MG63 (cell line): ENCODE data around the gene MNT. TPM values are rescaled to one million over a fixed set of nuclear protein-coding genes. Genes with fewer than 3 reads are reported as not detected.
A peak's percentile ranks its signal among the peaks of the same experiment; 100 is the strongest.
"Not testable (repeated sequence)": the region's sequence is repeated elsewhere in the genome, so short reads cannot be mapped to it uniquely, and the experiment has no call there.

ENCODE experiments used
- DNase-seq: peaks from one replicate; pipeline ENCODE4 v3.0.0-alpha.2; 2020
- H3K27me3 ChIP-seq: fragments of 250-450 bp; sonication (Bioruptor Pico); 2 replicates; pipeline ENCODE4 v1.5.1; 2020; ENCODE audit warnings: mild to moderate bottlenecking, moderate library complexity
- H3K36me3 ChIP-seq: fragments of 250-450 bp; sonication (Bioruptor Pico); 2 replicates; pipeline ENCODE4 v1.5.1; 2020; ENCODE audit warnings: mild to moderate bottlenecking, moderate library complexity
- H3K4me3 ChIP-seq: fragments of 250-450 bp; sonication (Bioruptor Pico); 2 replicates; pipeline ENCODE4 v1.5.1; 2020; ENCODE audit warnings: mild to moderate bottlenecking, moderate library complexity
- H3K9me3 ChIP-seq: fragments of 250-450 bp; sonication (Bioruptor Pico); 2 replicates; pipeline ENCODE4 v1.5.1; 2020; ENCODE audit warnings: mild to moderate bottlenecking, moderate library complexity
- total RNA-seq: library from RNA; depleted of rRNA; stranded (reverse); fragments of >200 nt; shearing (Covaris generic); gene quantifications from 2 replicates; pipeline ENCODE4 v1.2.3, GENCODE V29; 2014; ENCODE audit warnings: low replicate concordance; rRNA removed

Gene MNT
- total RNA-seq = 0.07 and 1.4 TPM in 2 replicates

- no peaks in the 10 kb centered on the region for H3K9me3 ChIP-seq
- DNase-seq = peak; percentile 89
- peak within 1 kb of the TSS; percentile 82 for H3K4me3 ChIP-seq
- H3K27me3 ChIP-seq = no peaks in the 10 kb centered on the region
- no peaks in the 10 kb centered on the region for H3K36me3 ChIP-seq
These were observed at the start of gene MNT for GRCh38 chr17:2400877-2401425. TSS of gene MNT (minus strand) at chr17:2401060. CDS start at chr17:2400712, 348 bp downstream.

- Histone ChIP-seq H3K4me3 (no peak overlapping the region), H3K36me3 (no peaks in the 10 kb centered on the region; the same call in 1 of the 2 replicates), H3K9me3 (no peaks in the 10 kb centered on the region), H3K27me3 (no peaks in the 10 kb centered on the region)
- DNase-seq = no peak
These were observed 49.3 kb upstream of the MNT start for GRCh38 chr17:2450016-2450650.

- H3K4me3 ChIP-seq = no peak overlapping the region
- no peaks in the 10 kb centered on the region for H3K9me3 ChIP-seq
- DNase-seq = no peak
- H3K27me3 ChIP-seq = no peaks in the 10 kb centered on the region
- H3K36me3 ChIP-seq = no peaks in the 10 kb centered on the region; the same call in 1 of the 2 replicates
These were observed 48.6 kb upstream of the MNT start for GRCh38 chr17:2449486-2449885.

GRCh38 chr17:2447479-2447878, 46.6 kb upstream of the MNT start:
- not testable (repeated sequence) for H3K27me3 ChIP-seq, DNase-seq, H3K9me3 ChIP-seq, H3K36me3 ChIP-seq, H3K4me3 ChIP-seq

- H3K36me3 ChIP-seq = no peaks in the 10 kb centered on the region; the same call in 1 of the 2 replicates
- H3K27me3 ChIP-seq = no peaks in the 10 kb centered on the region
- no peak for DNase-seq
- H3K4me3 ChIP-seq = no peak overlapping the region
- H3K9me3 ChIP-seq = no peaks in the 10 kb centered on the region
These were observed 44.8 kb upstream of the MNT start for GRCh38 chr17:2445638-2446037.

GRCh38 chr17:2444382-2444781, 43.5 kb upstream of the MNT start:
- no peaks in the 10 kb centered on the region for H3K9me3 ChIP-seq
- no peak for DNase-seq
- no peak overlapping the region for H3K4me3 ChIP-seq
- H3K27me3 ChIP-seq = no peaks in the 10 kb centered on the region
- H3K36me3 ChIP-seq = no peaks in the 10 kb centered on the region; the same call in none of the 2 replicates

GRCh38 chr17:2442166-2442565, 41.3 kb upstream of the MNT start:
- Histone ChIP-seq H3K27me3 (no peaks in the 10 kb centered on the region), H3K4me3 (no peak overlapping the region), H3K9me3 (no peaks in the 10 kb centered on the region), H3K36me3 (peaks cover 2% of the 10 kb centered on the region)
- no peak for DNase-seq

GRCh38 chr17:2440930-2441329, 40.1 kb upstream of the MNT start:
- H3K27me3 ChIP-seq = no peaks in the 10 kb centered on the region
- no peak for DNase-seq
- no peaks in the 10 kb centered on the region for H3K9me3 ChIP-seq
- no peak overlapping the region for H3K4me3 ChIP-seq
- peaks cover 2% of the 10 kb centered on the region for H3K36me3 ChIP-seq

- DNase-seq, H3K36me3 ChIP-seq, H3K27me3 ChIP-seq, H3K9me3 ChIP-seq, H3K4me3 ChIP-seq: not testable (repeated sequence)
These were observed 39.1 kb upstream of the MNT start for GRCh38 chr17:2439997-2440396.

GRCh38 chr17:2438823-2439222, 38.0 kb upstream of the MNT start:
- no peak for DNase-seq
- Histone ChIP-seq H3K9me3 (no peaks in the 10 kb centered on the region), H3K4me3 (no peak overlapping the region), H3K36me3 (peaks cover 2% of the 10 kb centered on the region), H3K27me3 (no peaks in the 10 kb centered on the region)

GRCh38 chr17:2436316-2436905, 35.6 kb upstream of the MNT start:
- Histone ChIP-seq H3K27me3 (no peaks in the 10 kb centered on the region), H3K36me3 (peaks cover 2% of the 10 kb centered on the region), H3K9me3 (no peaks in the 10 kb centered on the region), H3K4me3 (no peak overlapping the region)
- no peak for DNase-seq

GRCh38 chr17:2435862-2436261, 35.0 kb upstream of the MNT start:
- Histone ChIP-seq H3K9me3 (no peaks in the 10 kb centered on the region), H3K36me3 (peaks cover 2% of the 10 kb centered on the region), H3K4me3 (no peak overlapping the region), H3K27me3 (no peaks in the 10 kb centered on the region)
- no peak for DNase-seq

- peaks cover 2% of the 10 kb centered on the region for H3K36me3 ChIP-seq
- no peak overlapping the region for H3K4me3 ChIP-seq
- DNase-seq = no peak
- H3K9me3 ChIP-seq = no peaks in the 10 kb centered on the region
- H3K27me3 ChIP-seq = no peaks in the 10 kb centered on the region
These were observed 34.4 kb upstream of the MNT start for GRCh38 chr17:2435181-2435741.

- no peaks in the 10 kb centered on the region for H3K27me3 ChIP-seq
- H3K9me3 ChIP-seq = no peaks in the 10 kb centered on the region
- no peaks in the 10 kb centered on the region; the same call in 1 of the 2 replicates for H3K36me3 ChIP-seq
- no peak overlapping the region for H3K4me3 ChIP-seq
- peak; percentile 30 for DNase-seq
These were observed 32.8 kb upstream of the MNT start for GRCh38 chr17:2433696-2434095.

- Histone ChIP-seq H3K4me3 (no peak overlapping the region), H3K27me3 (no peaks in the 10 kb centered on the region), H3K36me3 (no peaks in the 10 kb centered on the region), H3K9me3 (no peaks in the 10 kb centered on the region)
- no peak for DNase-seq
These were observed 27.1 kb upstream of the MNT start for GRCh38 chr17:2427910-2428309.

GRCh38 chr17:2427215-2427614, 26.4 kb upstream of the MNT start:
- H3K4me3 ChIP-seq = no peak overlapping the region
- H3K9me3 ChIP-seq = no peaks in the 10 kb centered on the region
- H3K36me3 ChIP-seq = no peaks in the 10 kb centered on the region
- no peaks in the 10 kb centered on the region for H3K27me3 ChIP-seq
- DNase-seq = no peak

GRCh38 chr17:2423271-2423670, 22.4 kb upstream of the MNT start:
- Histone ChIP-seq H3K4me3 (no peak overlapping the region), H3K36me3 (peaks cover 2% of the 10 kb centered on the region; the same call in 1 of the 2 replicates), H3K9me3 (no peaks in the 10 kb centered on the region), H3K27me3 (no peaks in the 10 kb centered on the region)
- no peak for DNase-seq
